ENCODE results near the gene CNN2. TPM values are rescaled to one million over a fixed set of nuclear protein-coding genes. Genes with fewer than 3 reads are reported as not detected.

The CNN2 gene
- total and polyA plus RNA-seq, 2 donors (not counting 1 experiment from before 2014, with no cell fraction given) = 198 to 301 TPM

- 56% methylated on average over 17 of the region's 22 CpGs for WGBS (ENCODE audit: insufficient coverage)
- no peak for DNase-seq
- CTCF ChIA-PET = interaction anchor here (0.8 to 4.5 kb wide), 10 partner anchors 11 to 227 kb away, joined by 3 to 35 read pairs (median 5); partner anchors contain the start of genes ARHGAP45, CNN2, RNU6-2 and WDR18
- Histone ChIP-seq H2AFZ (ENCODE audit: insufficient read depth, low read depth, low read length, poor library complexity, severe bottlenecking) (no peak overlapping the region), H3K9ac (ENCODE audit: low read length) (peak overlapping the region; percentile 85), H3K9me3 (ENCODE audit: control extremely low read depth in 1 of 3, control insufficient read depth in 2 of 3, insufficient read depth in 1 of 3, low read length in 2 of 3) (no peaks in the 10 kb centered on the region), H3K27ac (ENCODE audit: low read length in 2 of 2) (peak overlapping the region; percentile 81 to 92), H3K27me3 (replicated peaks in 1 of 4; ENCODE audit: control extremely low read depth in 1 of 4, control insufficient read depth in 3 of 4, insufficient read depth in 4 of 4, low read length in 3 of 4) (no peaks in the 10 kb centered on the region), H3K79me2 (ENCODE audit: control insufficient read depth, insufficient read depth, low read length) (peaks cover 37% of the 10 kb centered on the region), H3K4me1 (ENCODE audit: control insufficient read depth in 2 of 2, insufficient read depth in 2 of 2, low read length in 2 of 2) (peaks cover 39 to 66% of the 10 kb centered on the region in 2 donors), H3K36me3 (replicated peaks in 1 of 2; ENCODE audit: control extremely low read depth in 1 of 2, control insufficient read depth in 1 of 2, extremely low read depth in 1 of 2, insufficient read depth in 2 of 2, low read length in 1 of 2) (peaks cover 0 to 43% of the 10 kb centered on the region in 2 experiments), H3K4me3 (ENCODE audit: control extremely low read depth in 1 of 5, extremely low read depth in 1 of 5, insufficient read depth in 1 of 5, low read depth in 2 of 5, low read length in 4 of 5) (peak overlapping the region in 4 of 5 experiments; percentile 23 to 75 (median 55)), H3K4me2 (replicated peaks; ENCODE audit: low read depth, low read length, poor library complexity, severe bottlenecking) (peak overlapping the region; percentile 92), H4K20me1 (ENCODE audit: control insufficient read depth, insufficient read depth, low read length, poor library complexity, severe bottlenecking) (peaks cover 55% of the 10 kb centered on the region)
- intact Hi-C loops (cut with micrococcal nuclease) = loop anchor here (2.0 kb wide), 3 partner anchors 30 to 56 kb away; partner anchors contain the start of gene POLR2E
- no peak for ATAC-seq (ENCODE audit: low read depth)
- Mint-ChIP-seq H3K4me1 (peaks cover 51% of the 10 kb centered on the region), H3K27ac (peak overlapping the region; percentile 99), H3K9me3 (ENCODE audit: insufficient read depth) (no peaks in the 10 kb centered on the region), H3K27me3 (no peaks in the 10 kb centered on the region), H3K4me3 (peak overlapping the region; percentile 97)
- TF ChIP-seq CTCF (IDR thresholded peaks at IDR 0.05) (no peak), EZH2 (IDR thresholded peaks at IDR 0.05; ENCODE audit: borderline replicate concordance, insufficient read depth, low read depth, low read length, poor library complexity, severe bottlenecking) (no peak)
- POLR2A ChIA-PET = interaction anchor here (0.5 to 6.8 kb wide), 21 partner anchors 11 to 1660 kb away, joined by 3 to 91 read pairs (median 5); partner anchors contain the start of genes ARHGAP45, CNN2, RNU6-2 and WDR18
Measured at GRCh38 chr19:1038978-1039645, 12.7 kb downstream of the CNN2 start.

Data from B cell (primary cell).